GM18499 (cell line): ENCODE data around the gene C2CD3.

Source experiments
- ATAC-seq: cut with Tn5 transposase; IDR thresholded peaks from one replicate; pipeline ENCODE4 v1.9.1; 2021; ENCODE audit warnings: moderate number of reproducible peaks; ENCODE audit not compliant: insufficient read depth, unreplicated experiment

C2CD3 gene

DNA sequence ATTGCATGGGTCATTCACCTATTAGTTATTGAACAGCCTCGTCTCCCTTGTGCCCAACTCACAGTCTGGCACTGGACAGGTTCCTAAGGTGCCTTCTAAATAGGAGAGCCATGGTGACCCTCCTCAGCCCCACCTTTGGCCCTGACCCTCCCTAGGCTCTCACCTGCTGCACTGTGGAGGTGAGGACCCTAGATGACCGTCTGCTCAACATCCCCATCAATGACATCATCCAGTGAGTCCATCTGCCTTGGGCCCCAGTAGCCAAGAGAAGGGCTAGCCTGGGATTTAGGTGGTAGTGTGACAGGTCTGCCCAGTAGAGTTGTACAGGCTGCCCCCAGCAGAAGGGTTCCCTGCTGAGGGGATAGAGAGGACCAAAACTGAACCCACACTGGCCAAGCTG, 201.7 kb downstream of the C2CD3 start:
- no peak for ATAC-seq

DNA sequence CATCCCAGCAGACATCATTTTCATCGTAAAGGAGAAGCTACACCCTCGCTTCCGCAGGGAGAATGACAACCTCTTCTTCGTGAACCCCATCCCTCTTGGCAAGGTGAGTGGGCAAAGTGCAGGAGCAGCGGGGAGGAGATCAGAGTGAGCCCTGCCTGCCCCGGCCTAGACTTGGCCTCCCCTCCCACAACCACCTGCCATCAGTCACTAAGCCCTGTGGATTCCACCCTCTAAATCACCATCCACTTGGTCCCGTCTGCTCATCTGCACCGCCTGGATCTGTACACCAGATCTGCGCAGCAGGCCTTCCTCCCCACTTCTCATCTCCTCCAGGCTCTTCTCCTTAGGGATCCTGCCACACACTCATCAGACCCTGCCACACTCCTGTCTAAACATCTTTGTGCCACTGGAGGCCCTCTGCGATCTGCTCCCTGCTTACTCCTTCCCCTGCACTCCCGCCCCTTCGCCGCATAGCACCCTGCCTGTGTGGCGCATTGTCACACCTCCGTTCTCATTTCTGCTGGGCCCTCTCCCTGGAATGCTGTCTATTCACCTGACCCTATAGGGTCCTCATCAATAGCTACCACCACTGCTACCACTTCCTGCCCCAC, 202.3 kb downstream of the C2CD3 start:
- no peak for ATAC-seq

DNA sequence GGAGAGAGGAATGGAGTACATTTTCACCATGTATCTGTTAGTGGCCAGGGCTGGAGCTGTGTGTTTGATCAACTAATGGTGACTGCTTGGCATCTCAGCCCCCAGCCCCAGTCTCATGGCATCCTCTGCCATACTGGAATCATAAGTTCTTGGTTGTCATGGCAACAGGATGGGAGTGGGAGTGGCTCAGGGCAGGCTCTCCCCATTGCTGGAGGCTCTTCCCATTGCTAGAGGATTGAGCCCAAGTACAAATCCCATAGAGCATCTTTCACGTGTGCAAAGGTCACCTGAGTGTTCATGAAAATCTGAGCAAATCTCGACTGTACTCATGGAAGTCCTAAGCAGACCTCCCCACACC, 205.1 kb downstream of the C2CD3 start:
- ATAC-seq = no peak

DNA sequence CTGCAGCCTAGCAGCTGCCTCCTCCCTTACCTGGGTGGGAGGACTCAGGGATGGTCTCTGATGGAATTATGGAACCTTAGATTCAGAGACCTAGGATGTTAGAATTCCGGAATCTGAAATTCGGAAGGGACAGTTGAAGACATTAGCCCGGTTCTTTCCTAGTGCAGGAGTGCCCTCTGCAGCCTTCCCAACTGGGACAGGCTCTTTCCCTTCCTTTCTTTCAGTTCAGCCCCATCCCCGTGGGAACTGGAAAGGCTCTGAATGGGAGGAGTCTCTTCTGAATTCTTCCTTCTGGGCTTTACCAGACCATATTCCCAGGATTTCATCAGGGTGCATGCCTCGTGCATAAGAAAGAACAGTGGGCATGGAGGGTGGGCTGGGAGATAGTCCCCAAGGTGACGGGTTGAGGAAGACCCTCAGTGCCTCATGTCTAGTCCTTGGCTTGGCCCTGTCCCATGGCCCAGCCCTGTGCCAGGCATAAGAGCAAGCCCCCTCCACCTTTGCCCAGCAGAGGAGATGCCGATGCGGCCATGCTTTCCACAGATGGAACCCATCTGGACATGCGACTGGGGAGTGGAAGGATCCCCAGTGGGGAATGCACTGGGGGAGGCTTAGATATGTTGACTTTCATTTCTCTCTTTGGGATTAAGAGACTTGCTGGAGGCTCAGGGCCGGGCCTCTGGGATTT, 205.6 kb downstream of the C2CD3 start:
- no peak for ATAC-seq

DNA sequence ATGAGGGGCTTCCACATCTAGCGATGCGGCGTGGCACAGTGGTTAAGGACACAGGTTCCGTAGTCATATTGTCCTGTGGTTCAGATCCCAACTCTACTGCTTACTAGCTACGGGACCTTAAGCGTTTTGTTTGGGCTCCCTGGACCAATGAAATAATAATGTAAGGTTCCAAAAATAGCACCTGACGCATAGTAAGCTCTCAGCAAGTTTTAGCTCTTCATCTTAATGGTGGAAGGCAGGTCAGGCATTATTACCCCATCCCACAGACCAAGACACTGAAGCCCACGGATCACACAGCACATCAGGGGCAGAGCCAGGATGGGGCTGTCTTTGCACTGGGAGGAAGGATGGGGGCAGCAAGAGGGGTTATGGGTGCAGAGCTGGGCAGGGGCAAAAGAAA, 206.9 kb downstream of the C2CD3 start:
- no peak for ATAC-seq
